HG02840 (cell line): Measurements from ENCODE around the gene OR2T5.
"Not testable (repeated sequence)": the region's sequence is repeated elsewhere in the genome, so short reads cannot be mapped to it uniquely, and the experiment has no call there.

Experiments
- ATAC-seq: cut with Tn5 transposase; IDR thresholded peaks from one replicate; pipeline ENCODE4 v1.9.1; 2021; ENCODE audit warnings: mild to moderate bottlenecking, moderate library complexity, moderate number of reproducible peaks; ENCODE audit not compliant: unreplicated experiment, low FRiP score

The OR2T5 gene

GRCh38 chr1:248500305-248501035, 12.1 kb downstream of the OR2T5 start:
- not testable (repeated sequence) for ATAC-seq

DNA sequence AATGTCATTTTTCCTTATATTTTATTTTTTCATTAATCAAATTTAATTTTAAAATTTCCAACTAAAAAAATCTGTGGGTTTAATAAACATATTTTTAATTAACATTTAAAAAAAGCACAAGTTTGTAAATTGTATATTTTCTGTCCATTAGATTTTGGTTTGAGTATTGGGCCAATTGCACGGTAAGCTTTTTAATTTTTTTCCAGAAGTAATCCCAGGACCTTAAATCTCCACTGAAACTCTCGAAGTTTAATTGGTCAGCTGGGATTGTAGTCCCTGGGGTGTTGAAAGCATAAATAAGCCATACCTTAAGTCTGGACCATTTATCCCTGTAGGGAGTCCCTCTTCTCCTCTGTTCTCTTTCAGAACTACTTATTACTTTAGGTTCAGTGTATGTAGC, 19.4 kb downstream of the OR2T5 start, which contains the start of gene OR2G6:
Gene OR2G6 (plus strand): TSS at position 301 of the 400 bp plus-strand sequence. CDS start 13,574 bp downstream, outside the sequence.
- not testable (repeated sequence) for ATAC-seq

DNA sequence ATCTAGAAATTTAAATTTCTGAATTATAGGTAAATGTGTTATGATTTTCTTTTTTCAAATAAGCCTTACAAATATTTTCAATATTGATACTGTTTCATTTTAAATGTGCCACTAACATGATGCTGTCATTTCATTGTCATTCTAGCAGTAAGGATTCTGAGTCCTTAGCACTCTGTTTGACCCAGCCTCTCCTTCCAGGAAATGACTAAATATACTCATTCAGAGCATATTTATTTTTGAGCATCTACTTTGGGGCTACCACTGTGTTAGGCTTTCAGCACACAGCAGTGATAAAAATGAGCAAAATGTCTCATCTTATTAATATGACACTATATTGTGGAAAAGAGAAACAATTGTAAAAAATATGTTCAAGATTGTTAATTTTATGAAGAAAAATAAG, 21.8 kb downstream of the OR2T5 start:
- ATAC-seq = not testable (repeated sequence)

GRCh38 chr1:248521856-248522255, 33.5 kb downstream of the OR2T5 start:
- no peak for ATAC-seq

- not testable (repeated sequence) for ATAC-seq
Measured at GRCh38 chr1:248537449-248537848, 49.1 kb downstream of the OR2T5 start.
